ENCODE results near the gene UBE2J2. TPM values are rescaled to one million over a fixed set of nuclear protein-coding genes. Genes with fewer than 3 reads are reported as not detected.

Gene UBE2J2
- total RNA-seq, 1 donor, result 32.6 TPM

DNA sequence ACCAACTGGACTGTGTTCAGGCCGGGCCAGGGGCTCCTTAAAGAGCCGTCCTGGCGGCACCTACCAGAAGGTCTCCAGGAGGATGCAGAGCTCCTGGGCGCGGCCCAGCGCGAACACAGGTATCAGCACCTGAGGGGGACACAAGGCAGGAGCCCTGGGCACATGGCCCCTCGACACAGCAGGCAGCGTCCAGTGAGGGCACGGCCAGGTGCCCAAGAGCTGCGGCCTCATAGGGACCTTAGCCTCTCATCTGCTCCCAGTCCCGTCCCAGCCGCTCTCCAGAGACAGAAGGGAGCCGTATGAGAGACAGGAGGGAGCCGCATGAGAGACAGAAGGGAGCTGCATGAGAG is 40.6 kb upstream of the UBE2J2 start:
- H3K9me3 ChIP-seq (ENCODE audit: low read depth, low read length), result no peaks in the 10 kb centered on the region
- no peak overlapping the region for H3K27ac ChIP-seq (ENCODE audit: low read depth, low read length)
- no peak overlapping the region for H2AFZ ChIP-seq (ENCODE audit: low read length)
- no peak for DNase-seq (ENCODE audit: insufficient read length, low spot score, missing footprints)
- peaks cover 13% of the 10 kb centered on the region for H3K4me1 ChIP-seq (ENCODE audit: insufficient read depth, low read length)
- peaks cover 49% of the 10 kb centered on the region for H3K79me2 ChIP-seq (ENCODE audit: insufficient read depth, low read length)
- no peaks in the 10 kb centered on the region for H3K27me3 ChIP-seq (ENCODE audit: insufficient read depth, low read length)
- no peak overlapping the region for H3K4me3 ChIP-seq (ENCODE audit: insufficient read depth, low read length)
- TF ChIP-seq, protein P1, sequence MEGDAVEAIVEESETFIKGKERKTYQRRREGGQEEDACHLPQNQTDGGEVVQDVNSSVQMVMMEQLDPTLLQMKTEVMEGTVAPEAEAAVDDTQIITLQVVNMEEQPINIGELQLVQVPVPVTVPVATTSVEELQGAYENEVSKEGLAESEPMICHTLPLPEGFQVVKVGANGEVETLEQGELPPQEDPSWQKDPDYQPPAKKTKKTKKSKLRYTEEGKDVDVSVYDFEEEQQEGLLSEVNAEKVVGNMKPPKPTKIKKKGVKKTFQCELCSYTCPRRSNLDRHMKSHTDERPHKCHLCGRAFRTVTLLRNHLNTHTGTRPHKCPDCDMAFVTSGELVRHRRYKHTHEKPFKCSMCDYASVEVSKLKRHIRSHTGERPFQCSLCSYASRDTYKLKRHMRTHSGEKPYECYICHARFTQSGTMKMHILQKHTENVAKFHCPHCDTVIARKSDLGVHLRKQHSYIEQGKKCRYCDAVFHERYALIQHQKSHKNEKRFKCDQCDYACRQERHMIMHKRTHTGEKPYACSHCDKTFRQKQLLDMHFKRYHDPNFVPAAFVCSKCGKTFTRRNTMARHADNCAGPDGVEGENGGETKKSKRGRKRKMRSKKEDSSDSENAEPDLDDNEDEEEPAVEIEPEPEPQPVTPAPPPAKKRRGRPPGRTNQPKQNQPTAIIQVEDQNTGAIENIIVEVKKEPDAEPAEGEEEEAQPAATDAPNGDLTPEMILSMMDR (IDR thresholded peaks at IDR 0.05; ENCODE audit: extremely low read depth, low read depth, low read length), result no peak
- peaks cover 54% of the 10 kb centered on the region for H3K36me3 ChIP-seq (ENCODE audit: insufficient read depth, low read length)
- peaks cover 31% of the 10 kb centered on the region for H4K20me1 ChIP-seq (ENCODE audit: insufficient read depth, low read length)
- H3K4me2 ChIP-seq (ENCODE audit: insufficient read depth, low read length), result no peak overlapping the region

DNA sequence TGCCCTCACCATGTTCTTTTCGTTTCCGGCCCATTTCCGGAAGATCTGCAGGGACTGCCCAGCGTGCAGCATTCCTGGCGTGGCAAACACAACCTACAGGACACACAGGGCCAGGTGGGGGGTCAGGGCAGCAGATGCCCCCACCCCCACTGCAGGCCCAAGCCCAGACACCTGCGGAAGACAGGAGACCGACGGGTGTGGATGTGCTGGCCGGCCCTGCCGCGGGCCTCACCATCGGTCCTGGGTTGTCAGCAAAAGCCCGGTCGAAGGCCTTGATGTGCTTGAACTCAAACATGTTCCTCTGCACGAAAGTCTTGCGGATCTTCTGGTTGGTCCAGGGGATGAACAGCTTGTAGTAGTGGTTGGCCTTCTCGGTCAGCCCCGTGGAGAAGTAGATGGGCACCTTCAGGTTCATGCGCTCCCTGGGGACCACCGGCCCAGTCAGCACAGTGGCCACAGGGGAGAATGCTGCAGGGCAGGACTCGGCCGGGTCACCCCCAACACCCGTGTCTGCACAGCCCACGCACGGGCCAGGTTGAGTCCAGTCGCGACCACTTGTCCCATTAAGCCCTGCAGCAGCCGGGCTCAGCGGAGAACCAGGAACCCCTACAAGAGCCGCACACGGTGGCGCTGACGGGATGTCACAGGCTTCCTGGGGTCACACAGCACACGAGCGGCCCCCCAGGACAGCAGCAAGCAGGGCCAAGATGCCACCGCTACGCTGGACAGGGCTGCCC is 40.0 kb upstream of the UBE2J2 start:
- Histone ChIP-seq H3K4me3 (ENCODE audit: insufficient read depth, low read length) (no peak overlapping the region), H3K9me3 (ENCODE audit: low read depth, low read length) (no peaks in the 10 kb centered on the region), H3K36me3 (ENCODE audit: insufficient read depth, low read length) (peaks cover 52% of the 10 kb centered on the region), H3K4me1 (ENCODE audit: insufficient read depth, low read length) (peaks cover 13% of the 10 kb centered on the region), H2AFZ (ENCODE audit: low read length) (no peak overlapping the region), H3K4me2 (ENCODE audit: insufficient read depth, low read length) (no peak overlapping the region), H4K20me1 (ENCODE audit: insufficient read depth, low read length) (peaks cover 30% of the 10 kb centered on the region), H3K27ac (ENCODE audit: low read depth, low read length) (no peak overlapping the region), H3K79me2 (ENCODE audit: insufficient read depth, low read length) (peaks cover 49% of the 10 kb centered on the region), H3K27me3 (ENCODE audit: insufficient read depth, low read length) (no peaks in the 10 kb centered on the region)
- DNase-seq (ENCODE audit: insufficient read length, low spot score, missing footprints), result no peak
- TF ChIP-seq, protein P1 (IDR thresholded peaks at IDR 0.05; ENCODE audit: extremely low read depth, low read depth, low read length), result no peak

DNA sequence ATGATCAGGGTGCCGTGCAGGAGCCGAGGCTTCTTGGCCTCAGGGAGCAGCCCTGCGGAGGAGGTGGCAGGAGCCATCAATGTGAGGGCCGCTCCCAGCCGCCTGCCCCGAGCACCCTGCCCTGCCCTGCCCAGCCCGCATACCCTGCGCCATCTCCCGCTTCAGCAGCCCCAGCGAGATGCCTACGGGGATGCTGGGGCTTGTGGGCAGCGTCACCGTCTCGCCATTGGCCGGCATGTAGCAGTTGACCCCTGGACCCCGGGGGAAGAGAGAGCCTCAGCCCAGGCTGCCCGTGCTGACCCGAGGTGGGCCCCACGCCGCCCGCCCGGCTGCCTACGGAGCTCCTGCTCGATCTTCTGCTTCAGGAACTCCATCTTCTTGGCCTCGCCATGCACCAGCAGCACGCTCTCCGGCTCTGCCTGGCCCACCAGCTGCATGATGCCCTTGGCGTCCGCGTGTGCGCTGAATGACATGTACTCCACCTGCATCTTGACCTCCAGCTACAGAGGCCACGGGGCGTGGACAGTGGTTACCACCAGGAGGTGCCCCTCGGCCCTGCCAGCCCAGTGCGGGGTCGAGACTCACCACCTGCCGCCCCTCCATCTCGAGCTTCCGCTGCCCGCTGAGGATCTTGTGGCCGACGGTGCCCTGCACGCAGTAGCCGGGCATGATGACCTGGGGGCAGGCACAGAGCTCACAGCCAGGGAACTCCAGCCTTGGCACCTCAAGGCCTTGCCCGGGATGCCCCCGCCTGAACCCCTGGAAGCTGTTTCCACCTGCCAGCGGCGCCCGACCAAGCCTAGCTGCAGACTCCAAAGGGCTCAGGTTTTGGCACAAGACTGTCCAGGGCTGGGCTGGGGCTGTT is 39.0 kb upstream of the UBE2J2 start:
- Histone ChIP-seq H3K4me3 (ENCODE audit: insufficient read depth, low read length) (no peak overlapping the region), H3K36me3 (ENCODE audit: insufficient read depth, low read length) (peaks cover 50% of the 10 kb centered on the region), H3K4me1 (ENCODE audit: insufficient read depth, low read length) (peaks cover 5% of the 10 kb centered on the region), H3K9me3 (ENCODE audit: low read depth, low read length) (no peaks in the 10 kb centered on the region), H4K20me1 (ENCODE audit: insufficient read depth, low read length) (peaks cover 28% of the 10 kb centered on the region), H3K27ac (ENCODE audit: low read depth, low read length) (no peak overlapping the region), H3K27me3 (ENCODE audit: insufficient read depth, low read length) (no peaks in the 10 kb centered on the region), H2AFZ (ENCODE audit: low read length) (no peak overlapping the region), H3K4me2 (ENCODE audit: insufficient read depth, low read length) (no peak overlapping the region), H3K79me2 (ENCODE audit: insufficient read depth, low read length) (peaks cover 46% of the 10 kb centered on the region)
- TF ChIP-seq, protein P1 (IDR thresholded peaks at IDR 0.05; ENCODE audit: extremely low read depth, low read depth, low read length), result no peak
- no peak for DNase-seq (ENCODE audit: insufficient read length, low spot score, missing footprints)
